DND-41 (cell line): Measurements from ENCODE around the gene ZNF711.
"Not testable (repeated sequence)": the region's sequence is repeated elsewhere in the genome, so short reads cannot be mapped to it uniquely, and the experiment has no call there.

Experiments
- CTCF ChIP-seq: IDR thresholded peaks from 2 replicates; pipeline ENCODE4 v1.5.1; 2012; ENCODE audit warnings: borderline replicate concordance, low read length, moderate library complexity, mild to moderate bottlenecking; ENCODE audit not compliant: poor library complexity, severe bottlenecking; ENCODE audit errors: extremely low read depth
- EZH2 ChIP-seq: IDR thresholded peaks from 3 replicates; pipeline ENCODE4 v1.6.1; 2012; ENCODE audit warnings: borderline replicate concordance, low read depth, mild to moderate bottlenecking, moderate library complexity, low read length, inconsistent platforms; ENCODE audit not compliant: severe bottlenecking

GRCh38 chrX:85285286-85285685 is 41.5 kb downstream of the ZNF711 start:
- not testable (repeated sequence) for TF ChIP-seq CTCF, EZH2
